Osteocyte (in vitro differentiated cells): Measurements from ENCODE around the gene SETD7. TPM values are rescaled to one million over a fixed set of nuclear protein-coding genes. Genes with fewer than 3 reads are reported as not detected.

Experiments used
- DNase-seq: peaks from one replicate; pipeline ENCODE4 v3.0.0; 2021; ENCODE audit warnings: mixed read lengths; ENCODE audit not compliant: unreplicated experiment; ENCODE audit errors: extremely low spot score
- H3K27ac Mint-ChIP-seq: one replicate; pipeline ENCODE4 v1.8.0; 2021; ENCODE audit warnings: mild to moderate bottlenecking, mixed read lengths; ENCODE audit not compliant: unreplicated experiment
- H3K27me3 Mint-ChIP-seq: one replicate; pipeline ENCODE4 v1.8.0; 2021; ENCODE audit warnings: mixed read lengths; ENCODE audit not compliant: unreplicated experiment
- H3K36me3 Mint-ChIP-seq: one replicate; pipeline ENCODE4 v1.8.0; 2021; ENCODE audit warnings: mixed read lengths; ENCODE audit not compliant: unreplicated experiment
- H3K4me1 Mint-ChIP-seq: one replicate; pipeline ENCODE4 v1.8.0; 2021; ENCODE audit warnings: mixed read lengths; ENCODE audit not compliant: unreplicated experiment
- H3K4me3 Mint-ChIP-seq: one replicate; pipeline ENCODE4 v1.8.0; 2021; ENCODE audit warnings: mild to moderate bottlenecking, moderate library complexity, mixed read lengths; ENCODE audit not compliant: unreplicated experiment
- H3K9me3 Mint-ChIP-seq: one replicate; pipeline ENCODE4 v1.8.0; 2021; ENCODE audit warnings: mixed read lengths; ENCODE audit not compliant: unreplicated experiment
- total RNA-seq: library from RNA; stranded (reverse); gene quantifications from 2 replicates; pipeline ENCODE4 v1.2.1, GENCODE V29; 2021
- TF ChIP-seq, protein P1 (sequence below): fragments of 200-600 bp; sonication (generic); IDR thresholded peaks from 2 replicates; pipeline ENCODE4 v1.5.0; 2021; ENCODE audit warnings: antibody characterized with exemption, mild to moderate bottlenecking, moderate library complexity

SETD7 gene
- total RNA-seq, 1 donor from 2014 or later: 44.2 TPM

DNA sequence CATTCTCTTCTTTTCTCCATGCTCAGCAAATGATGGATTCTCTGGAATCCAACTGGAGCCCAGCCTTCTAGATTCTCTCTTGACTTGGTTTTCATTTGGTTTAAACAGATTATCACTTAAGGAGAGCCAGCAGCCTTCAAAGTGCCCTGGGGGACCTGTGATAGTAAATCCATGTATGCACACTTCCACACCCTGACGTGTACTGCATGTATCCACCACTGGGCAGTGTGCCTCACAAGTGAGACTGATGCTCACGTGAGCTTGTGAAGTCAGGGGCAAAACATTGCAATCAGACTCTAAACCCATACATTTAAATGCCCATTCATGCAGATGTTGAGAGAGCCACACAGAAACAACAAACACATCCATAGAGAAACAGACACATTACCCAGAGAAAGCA lies 28.0 kb upstream of the SETD7 start:
- Mint-ChIP-seq H3K36me3 (no peaks in the 10 kb centered on the region), H3K27me3 (peaks cover 16% of the 10 kb centered on the region), H3K4me3 (no peak overlapping the region)

DNA sequence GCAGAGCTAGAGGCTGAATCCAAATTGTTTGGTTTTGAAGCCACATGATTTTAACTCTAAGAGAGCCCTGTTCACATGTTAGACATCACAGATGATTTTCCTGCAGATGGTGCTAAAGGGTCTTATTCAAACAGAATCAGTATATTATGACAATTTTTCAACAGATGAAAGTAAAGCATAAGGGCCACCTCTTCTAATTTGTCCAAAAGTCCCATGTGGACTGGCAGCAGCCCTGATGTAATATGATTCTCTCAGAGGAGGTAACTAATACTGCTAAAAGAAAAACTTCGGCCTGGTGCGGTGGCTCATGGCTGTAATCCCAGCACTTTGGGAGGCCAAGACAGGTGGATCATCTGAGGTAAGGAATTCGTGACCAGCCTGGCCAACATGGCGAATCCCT lies 26.0 kb upstream of the SETD7 start:
- no peak for DNase-seq
- Mint-ChIP-seq H3K27me3 (peaks cover 15% of the 10 kb centered on the region), H3K4me3 (no peak overlapping the region)

More for the DNA sequence above, 28.0 kb upstream of the SETD7 start:
- H3K9me3 Mint-ChIP-seq: no peaks in the 10 kb centered on the region
- TF ChIP-seq, protein P1, sequence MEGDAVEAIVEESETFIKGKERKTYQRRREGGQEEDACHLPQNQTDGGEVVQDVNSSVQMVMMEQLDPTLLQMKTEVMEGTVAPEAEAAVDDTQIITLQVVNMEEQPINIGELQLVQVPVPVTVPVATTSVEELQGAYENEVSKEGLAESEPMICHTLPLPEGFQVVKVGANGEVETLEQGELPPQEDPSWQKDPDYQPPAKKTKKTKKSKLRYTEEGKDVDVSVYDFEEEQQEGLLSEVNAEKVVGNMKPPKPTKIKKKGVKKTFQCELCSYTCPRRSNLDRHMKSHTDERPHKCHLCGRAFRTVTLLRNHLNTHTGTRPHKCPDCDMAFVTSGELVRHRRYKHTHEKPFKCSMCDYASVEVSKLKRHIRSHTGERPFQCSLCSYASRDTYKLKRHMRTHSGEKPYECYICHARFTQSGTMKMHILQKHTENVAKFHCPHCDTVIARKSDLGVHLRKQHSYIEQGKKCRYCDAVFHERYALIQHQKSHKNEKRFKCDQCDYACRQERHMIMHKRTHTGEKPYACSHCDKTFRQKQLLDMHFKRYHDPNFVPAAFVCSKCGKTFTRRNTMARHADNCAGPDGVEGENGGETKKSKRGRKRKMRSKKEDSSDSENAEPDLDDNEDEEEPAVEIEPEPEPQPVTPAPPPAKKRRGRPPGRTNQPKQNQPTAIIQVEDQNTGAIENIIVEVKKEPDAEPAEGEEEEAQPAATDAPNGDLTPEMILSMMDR: no peak
- no peak overlapping the region for H3K27ac Mint-ChIP-seq
- H3K4me1 Mint-ChIP-seq: no peaks in the 10 kb centered on the region
- DNase-seq: no peak

DNA sequence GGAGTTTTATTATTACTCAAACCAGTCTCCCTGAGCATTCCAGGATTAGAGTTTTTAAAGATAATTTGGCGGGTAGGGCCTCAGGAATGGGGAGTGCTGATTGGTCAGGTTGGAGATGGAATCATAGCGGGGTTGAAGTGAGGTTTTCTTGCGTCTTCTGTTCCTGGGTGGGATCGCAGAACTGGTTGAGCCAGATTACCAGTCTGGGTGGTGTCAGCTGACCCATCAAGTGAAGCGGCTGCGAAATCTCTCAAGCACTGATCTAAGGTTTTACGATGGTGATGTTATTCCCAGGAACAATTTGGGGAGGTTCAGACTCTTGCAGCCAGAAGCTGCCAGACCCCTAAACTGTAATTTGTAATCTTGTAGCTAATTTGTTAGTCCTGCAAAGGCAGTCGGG lies 25.1 kb upstream of the SETD7 start:
- Mint-ChIP-seq H3K4me1 (peaks cover 4% of the 10 kb centered on the region), H3K27ac (no peak overlapping the region), H3K4me3 (no peak overlapping the region), H3K36me3 (no peaks in the 10 kb centered on the region), H3K27me3 (peaks cover 9% of the 10 kb centered on the region), H3K9me3 (no peaks in the 10 kb centered on the region)
- no peak for DNase-seq
- TF ChIP-seq, protein P1: no peak

More for the DNA sequence above, 26.0 kb upstream of the SETD7 start:
- Mint-ChIP-seq H3K4me1 (no peaks in the 10 kb centered on the region), H3K9me3 (no peaks in the 10 kb centered on the region), H3K27ac (no peak overlapping the region), H3K36me3 (no peaks in the 10 kb centered on the region)
- TF ChIP-seq, protein P1: peak; percentile 38

DNA sequence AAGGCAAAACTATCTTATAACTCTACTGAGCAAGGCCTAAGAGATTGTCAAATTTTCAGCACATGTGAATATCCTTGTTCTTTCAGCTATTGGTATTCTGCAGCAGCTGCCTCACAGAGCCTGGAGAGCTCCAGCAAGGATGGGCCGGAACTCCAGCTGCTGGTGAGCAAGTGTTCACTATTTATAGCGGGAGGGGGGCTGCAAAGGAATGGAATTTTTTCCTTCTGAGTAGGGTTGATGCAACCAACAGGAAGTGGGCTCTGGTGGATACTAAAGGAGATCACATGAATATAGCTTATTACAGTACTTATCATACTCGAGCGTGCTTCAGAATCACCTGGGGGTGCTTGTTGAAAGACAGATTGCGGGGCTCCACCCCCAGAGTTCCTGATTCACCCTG lies 20.2 kb upstream of the SETD7 start:
- no peak overlapping the region for H3K4me3 Mint-ChIP-seq
- no peaks in the 10 kb centered on the region for H3K9me3 Mint-ChIP-seq
- H3K4me1 Mint-ChIP-seq: peaks cover 4% of the 10 kb centered on the region
- no peak for DNase-seq
- H3K36me3 Mint-ChIP-seq: no peaks in the 10 kb centered on the region
- no peak overlapping the region for H3K27ac Mint-ChIP-seq
- peaks cover 4% of the 10 kb centered on the region for H3K27me3 Mint-ChIP-seq
- TF ChIP-seq, protein P1: no peak

DNA sequence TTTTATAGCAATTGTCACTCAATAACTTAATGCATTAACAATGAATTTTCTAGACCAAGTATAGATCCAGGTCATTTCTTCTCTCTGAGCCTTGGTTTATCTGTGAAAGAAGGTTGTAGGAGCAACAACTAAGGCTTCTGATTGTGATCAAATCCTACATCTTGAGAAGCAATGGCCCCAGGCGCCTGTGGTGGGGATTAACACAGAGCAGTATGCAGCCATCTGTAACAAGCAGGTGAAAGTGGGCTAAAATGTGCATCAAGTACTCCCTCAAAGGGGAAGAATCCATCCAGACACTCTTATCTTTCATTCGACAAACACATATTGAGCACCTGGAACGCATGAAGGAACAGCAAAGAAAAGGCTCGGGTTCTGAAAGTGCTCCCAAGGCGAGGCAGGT lies 19.1 kb upstream of the SETD7 start:
- H3K36me3 Mint-ChIP-seq: no peaks in the 10 kb centered on the region
- no peaks in the 10 kb centered on the region for H3K27me3 Mint-ChIP-seq
- H3K4me3 Mint-ChIP-seq: no peak overlapping the region
- peaks cover 4% of the 10 kb centered on the region for H3K4me1 Mint-ChIP-seq
- no peaks in the 10 kb centered on the region for H3K9me3 Mint-ChIP-seq
- DNase-seq: no peak
- TF ChIP-seq, protein P1: no peak
- no peak overlapping the region for H3K27ac Mint-ChIP-seq
